ENCODE measurements around the gene ZNF423. TPM values are rescaled to one million over a fixed set of nuclear protein-coding genes. Genes with fewer than 3 reads are reported as not detected.

Gene ZNF423
- total RNA-seq, 4 donors from 2014 or later, result 6.6 to 22.9 (median 8.6) TPM

DNA sequence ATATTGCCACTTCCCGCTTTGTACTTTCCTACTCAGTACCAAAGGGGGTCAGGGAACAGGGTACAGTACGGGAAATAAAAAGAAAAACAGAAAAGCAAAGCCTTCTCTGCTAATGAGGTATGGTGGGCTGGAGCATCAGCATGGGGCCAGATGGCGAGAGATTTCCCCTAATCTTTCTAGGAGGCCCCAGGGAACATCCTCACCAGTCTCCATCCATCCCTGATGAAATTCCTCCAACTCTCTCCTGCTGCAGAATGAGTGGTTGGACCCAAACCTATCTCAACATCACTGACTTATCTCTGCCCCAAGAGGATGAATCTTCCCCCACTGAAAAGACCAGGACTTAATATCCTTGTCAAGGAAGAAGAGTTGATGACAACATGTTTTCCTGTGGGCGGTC lies 296.7 kb downstream of the ZNF423 start:
- DNase-seq (ENCODE audit: low spot score) (no peak), ATAC-seq (ENCODE audit: low FRiP score) (no peak)
- TF ChIP-seq, protein P1, sequence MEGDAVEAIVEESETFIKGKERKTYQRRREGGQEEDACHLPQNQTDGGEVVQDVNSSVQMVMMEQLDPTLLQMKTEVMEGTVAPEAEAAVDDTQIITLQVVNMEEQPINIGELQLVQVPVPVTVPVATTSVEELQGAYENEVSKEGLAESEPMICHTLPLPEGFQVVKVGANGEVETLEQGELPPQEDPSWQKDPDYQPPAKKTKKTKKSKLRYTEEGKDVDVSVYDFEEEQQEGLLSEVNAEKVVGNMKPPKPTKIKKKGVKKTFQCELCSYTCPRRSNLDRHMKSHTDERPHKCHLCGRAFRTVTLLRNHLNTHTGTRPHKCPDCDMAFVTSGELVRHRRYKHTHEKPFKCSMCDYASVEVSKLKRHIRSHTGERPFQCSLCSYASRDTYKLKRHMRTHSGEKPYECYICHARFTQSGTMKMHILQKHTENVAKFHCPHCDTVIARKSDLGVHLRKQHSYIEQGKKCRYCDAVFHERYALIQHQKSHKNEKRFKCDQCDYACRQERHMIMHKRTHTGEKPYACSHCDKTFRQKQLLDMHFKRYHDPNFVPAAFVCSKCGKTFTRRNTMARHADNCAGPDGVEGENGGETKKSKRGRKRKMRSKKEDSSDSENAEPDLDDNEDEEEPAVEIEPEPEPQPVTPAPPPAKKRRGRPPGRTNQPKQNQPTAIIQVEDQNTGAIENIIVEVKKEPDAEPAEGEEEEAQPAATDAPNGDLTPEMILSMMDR (IDR thresholded peaks at IDR 0.05), result no peak

DNA sequence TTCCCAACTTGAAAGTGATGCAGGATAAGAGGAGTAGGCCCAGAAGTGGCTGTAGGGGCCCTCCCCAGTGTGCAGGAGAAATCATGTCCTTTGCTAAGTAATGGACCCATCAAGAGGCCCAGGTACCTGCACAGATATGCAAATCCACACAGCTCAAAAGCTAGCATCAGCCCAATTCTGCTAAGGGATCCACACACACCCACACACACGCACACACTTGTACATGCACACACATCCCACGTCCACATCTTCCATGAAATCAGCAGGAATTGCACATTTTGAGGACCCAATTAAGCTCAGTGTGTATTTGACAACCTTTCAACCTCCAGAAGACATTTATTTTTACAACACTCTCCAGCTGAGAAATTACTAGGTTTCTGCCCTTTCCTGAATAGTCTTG lies 297.5 kb downstream of the ZNF423 start:
- DNase-seq (ENCODE audit: low spot score) (no peak), ATAC-seq (ENCODE audit: low FRiP score) (no peak)
- TF ChIP-seq, protein P1 (IDR thresholded peaks at IDR 0.05), result no peak

DNA sequence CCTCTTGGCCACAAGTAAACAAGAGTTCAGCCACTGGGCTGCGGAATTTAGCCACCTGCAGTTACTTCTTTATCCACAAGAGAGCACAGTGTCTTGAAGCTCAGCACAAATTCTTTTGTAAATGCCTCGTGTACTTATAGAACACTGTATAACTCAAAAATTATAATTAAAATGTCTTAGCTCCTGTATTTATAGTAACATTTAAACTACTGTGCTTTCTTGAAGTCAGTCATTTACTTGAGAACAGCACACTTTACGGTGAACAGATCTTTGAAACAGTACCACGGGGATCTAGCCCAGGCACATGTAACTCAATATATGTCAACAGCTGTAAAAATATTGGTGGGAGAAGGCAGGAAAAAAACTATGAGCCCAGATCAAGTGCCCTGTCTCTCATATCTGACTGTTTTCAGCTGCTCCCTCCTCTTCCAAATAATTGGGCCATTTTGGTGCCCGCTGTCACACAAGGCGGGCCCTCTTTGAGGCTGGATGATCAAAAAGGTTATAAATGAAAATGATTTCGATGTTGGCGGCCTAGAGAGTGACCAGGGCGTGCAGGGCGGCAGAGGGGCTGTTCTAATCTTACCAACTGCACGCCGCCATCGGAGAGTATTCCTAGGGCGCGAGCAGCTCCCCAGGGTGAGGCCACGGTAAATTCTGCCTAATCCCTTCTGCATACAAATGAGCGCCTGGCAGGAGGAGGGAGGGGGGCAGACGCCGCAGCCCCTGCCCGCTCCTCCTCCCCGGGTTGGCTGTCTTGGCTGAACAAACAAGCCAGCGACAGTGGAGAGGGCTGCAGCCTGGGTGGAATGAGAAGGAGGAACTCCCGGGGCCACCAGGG lies 299.1 kb downstream of the ZNF423 start:
- DNase-seq (ENCODE audit: low spot score) (no peak), ATAC-seq (ENCODE audit: low FRiP score) (no peak)
- TF ChIP-seq, protein P1 (IDR thresholded peaks at IDR 0.05), result no peak

DNA sequence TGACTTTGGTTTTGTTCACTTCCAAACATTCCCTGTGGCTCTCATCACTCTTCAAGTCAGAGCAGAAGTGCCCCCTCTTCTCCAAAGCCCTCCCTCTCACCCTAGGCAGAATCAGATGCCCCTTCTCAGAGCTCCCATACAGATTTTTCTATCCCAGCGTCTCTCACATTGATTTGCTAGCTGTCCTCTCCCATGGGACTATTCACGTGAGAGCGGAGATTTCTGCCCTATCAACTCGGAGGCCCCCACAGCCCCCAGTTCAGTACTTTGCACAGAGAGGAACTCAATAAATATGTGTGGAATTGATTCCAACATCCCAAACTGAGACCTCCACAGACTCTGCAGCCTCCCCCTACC lies 299.7 kb downstream of the ZNF423 start:
- ATAC-seq (ENCODE audit: low FRiP score) (no peak), DNase-seq (ENCODE audit: low spot score) (no peak)
- TF ChIP-seq, protein P1 (IDR thresholded peaks at IDR 0.05), result no peak

DNA sequence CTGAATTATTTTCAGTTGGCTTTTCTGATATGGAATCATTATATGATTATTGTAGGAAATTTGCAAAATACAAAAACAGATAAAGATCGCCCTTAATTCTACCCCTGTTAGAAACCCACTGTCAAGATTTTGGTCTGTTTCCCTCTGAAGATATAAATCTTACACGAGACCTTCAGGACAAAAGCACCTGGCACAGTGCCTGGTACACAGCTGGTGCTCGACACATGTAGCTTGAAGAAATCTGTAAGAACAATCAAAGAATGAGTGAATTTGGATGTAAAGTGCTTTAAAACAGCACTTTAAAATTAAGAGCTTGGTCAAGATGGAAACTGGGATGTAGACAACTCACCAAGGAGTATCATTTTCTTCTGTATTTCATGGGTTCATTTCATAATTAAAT lies 301.2 kb downstream of the ZNF423 start:
- TF ChIP-seq, protein P1 (IDR thresholded peaks at IDR 0.05), result no peak
- no peak for ATAC-seq (ENCODE audit: low FRiP score)

DNA sequence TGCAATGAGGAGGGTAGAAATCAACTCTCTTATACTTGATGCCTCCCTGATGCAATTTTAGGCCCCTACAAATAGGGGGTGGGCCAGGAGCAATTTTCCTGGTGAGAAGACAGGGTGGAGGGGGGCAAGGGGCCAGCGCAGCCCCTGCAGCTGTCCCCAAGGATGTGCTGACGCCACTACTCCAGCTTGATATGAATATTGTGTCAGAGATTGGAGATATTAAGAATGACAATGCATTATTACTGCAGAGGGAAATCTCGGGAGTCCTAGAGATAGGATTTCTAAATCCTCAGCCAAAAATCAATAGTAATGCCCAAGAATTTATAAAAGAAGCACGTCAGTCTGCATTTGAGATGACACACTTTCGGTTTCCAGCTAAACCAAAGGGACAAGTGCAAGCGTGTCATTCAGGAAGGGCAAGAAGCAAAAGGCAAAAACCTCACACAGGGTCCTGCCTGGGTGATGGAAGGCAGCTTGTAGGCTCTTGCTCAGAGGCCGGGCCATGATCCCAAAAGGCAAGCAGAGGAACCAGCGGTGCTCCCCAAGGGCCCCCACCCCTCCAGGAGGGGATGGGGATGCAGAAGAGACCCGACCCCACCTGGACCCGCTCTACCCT lies 303.5 kb downstream of the ZNF423 start:
- TF ChIP-seq, protein P1 (IDR thresholded peaks at IDR 0.05), result no peak
- ATAC-seq (ENCODE audit: low FRiP score), result no peak
- DNase-seq (ENCODE audit: low spot score), result no peak

More for the DNA sequence above, 301.2 kb downstream of the ZNF423 start:
- DNase-seq (ENCODE audit: low spot score), result no peak

DNA sequence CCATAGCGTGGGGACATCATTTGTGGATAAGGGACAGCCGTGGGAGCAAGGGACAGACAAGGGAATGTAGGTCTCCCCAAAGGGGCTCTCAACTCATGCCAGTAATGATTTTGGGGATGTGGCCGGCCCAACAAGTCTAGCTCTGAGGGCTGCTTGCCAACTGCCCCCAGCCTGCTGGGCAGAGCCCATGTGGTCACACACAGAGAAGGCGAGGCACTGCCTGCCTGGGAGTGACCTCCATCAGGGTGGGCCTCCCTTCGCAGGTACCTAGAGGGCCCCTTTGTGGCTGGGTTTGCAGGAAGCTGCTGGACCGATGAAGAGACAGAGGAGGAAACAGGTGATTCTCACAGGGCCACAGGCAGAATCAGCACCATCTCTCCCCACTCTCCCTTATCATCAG lies 305.2 kb downstream of the ZNF423 start:
- TF ChIP-seq, protein P1 (IDR thresholded peaks at IDR 0.05), result no peak
- no peak for DNase-seq (ENCODE audit: low spot score)
- ATAC-seq (ENCODE audit: low FRiP score), result no peak
